ENCODE data around the gene AQP3.

AQP3 gene

GRCh38 chr9:33466565-33467495 lies 19.4 kb upstream of the AQP3 start:
- Histone ChIP-seq H3F3A (ENCODE audit: insufficient read depth, low read length) (no peaks in the 10 kb centered on the region), H3K9me3 (ENCODE audit: low read length) (no peaks in the 10 kb centered on the region), H3K27ac (ENCODE audit: low read depth, low read length, poor library complexity, severe bottlenecking) (no peak overlapping the region), H4K20me1 (ENCODE audit: insufficient read depth, low read length) (no peaks in the 10 kb centered on the region), H3K9ac (ENCODE audit: low read length) (no peak overlapping the region), H3K79me2 (ENCODE audit: insufficient read depth, low read length) (no peaks in the 10 kb centered on the region), H3K27me3 (ENCODE audit: insufficient read depth, low read length) (no peaks in the 10 kb centered on the region), H3K4me1 (ENCODE audit: insufficient read depth, low read length, severe bottlenecking) (no peaks in the 10 kb centered on the region), H3K4me3 (ENCODE audit: low read depth, low read length, poor library complexity, severe bottlenecking) (no peak overlapping the region), H3K4me2 (ENCODE audit: low read length) (no peak overlapping the region), H3K9me2 (ENCODE audit: low read depth, low read length) (no peaks in the 10 kb centered on the region), H2AFZ (ENCODE audit: low read length) (no peak overlapping the region), H3K36me3 (ENCODE audit: insufficient read depth, low read length) (peaks cover 99% of the 10 kb centered on the region)
- no peak for TF ChIP-seq EZH2 (IDR thresholded peaks at IDR 0.05; ENCODE audit: borderline replicate concordance, low read length)
- peak; percentile 81 for TF ChIP-seq CTCF (IDR thresholded peaks at IDR 0.05; ENCODE audit: low read length)

DNA sequence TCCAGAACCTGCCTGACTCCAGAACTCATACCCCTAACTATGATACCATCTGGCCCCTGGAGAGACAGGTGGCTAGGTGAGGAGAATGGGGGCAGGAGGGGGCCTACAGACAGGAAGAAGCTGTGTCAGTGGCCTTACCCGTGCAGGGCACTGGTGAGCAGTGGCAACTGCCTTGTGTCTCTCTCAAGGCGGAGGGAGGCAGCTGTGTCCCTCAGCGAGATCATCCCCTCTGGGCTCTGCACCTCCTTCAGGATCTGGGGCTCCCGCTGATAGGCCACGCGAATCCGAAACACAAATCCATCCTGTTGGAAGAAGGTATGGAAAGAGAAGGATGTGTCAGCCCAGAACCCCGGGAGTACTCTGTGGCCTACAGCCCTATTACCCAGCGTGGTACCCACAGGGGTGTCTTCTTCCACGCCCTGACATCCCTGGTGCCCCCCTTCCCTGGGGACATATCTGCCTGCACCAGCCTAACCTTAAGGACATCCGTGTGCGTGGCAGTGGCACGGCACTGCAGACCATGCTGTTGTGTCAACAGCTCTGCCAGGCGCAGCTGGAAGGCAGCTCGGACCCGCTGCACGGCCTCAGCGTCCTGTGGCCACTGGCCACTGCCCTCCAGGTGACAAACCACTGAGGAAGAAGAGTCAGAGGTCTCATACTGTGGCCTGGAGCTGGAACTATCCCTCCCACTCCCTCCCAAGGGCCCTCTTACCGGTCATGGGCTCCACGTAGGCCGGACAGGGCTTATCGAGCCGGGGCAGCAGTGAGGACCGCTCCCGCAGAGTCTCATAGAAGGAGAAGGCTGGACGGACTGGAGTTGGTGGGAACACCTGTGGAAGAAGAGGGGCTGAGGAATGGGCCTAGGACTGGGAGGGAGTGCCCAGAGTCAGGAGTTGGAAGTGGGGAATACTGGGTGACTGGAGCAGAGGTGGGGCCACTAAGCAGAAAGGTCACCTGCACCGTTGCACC lies 18.5 kb upstream of the AQP3 start:
- no peak for TF ChIP-seq EZH2 (IDR thresholded peaks at IDR 0.05; ENCODE audit: borderline replicate concordance, low read length)
- no peak for TF ChIP-seq CTCF (IDR thresholded peaks at IDR 0.05; ENCODE audit: low read length)
- H2AFZ ChIP-seq (ENCODE audit: low read length): no peak overlapping the region
- no peak overlapping the region for H3K9ac ChIP-seq (ENCODE audit: low read length)
- no peaks in the 10 kb centered on the region for H3K4me1 ChIP-seq (ENCODE audit: insufficient read depth, low read length, severe bottlenecking)
- no peaks in the 10 kb centered on the region for H4K20me1 ChIP-seq (ENCODE audit: insufficient read depth, low read length)
- H3F3A ChIP-seq (ENCODE audit: insufficient read depth, low read length): no peaks in the 10 kb centered on the region
- H3K27me3 ChIP-seq (ENCODE audit: insufficient read depth, low read length): no peaks in the 10 kb centered on the region
- H3K27ac ChIP-seq (ENCODE audit: low read depth, low read length, poor library complexity, severe bottlenecking): no peak overlapping the region
- no peaks in the 10 kb centered on the region for H3K9me3 ChIP-seq (ENCODE audit: low read length)
- no peak overlapping the region for H3K4me2 ChIP-seq (ENCODE audit: low read length)
- H3K9me2 ChIP-seq (ENCODE audit: low read depth, low read length): no peaks in the 10 kb centered on the region
- no peaks in the 10 kb centered on the region for H3K79me2 ChIP-seq (ENCODE audit: insufficient read depth, low read length)
- H3K36me3 ChIP-seq (ENCODE audit: insufficient read depth, low read length): peaks cover 97% of the 10 kb centered on the region
- no peak overlapping the region for H3K4me3 ChIP-seq (ENCODE audit: low read depth, low read length, poor library complexity, severe bottlenecking)

DNA sequence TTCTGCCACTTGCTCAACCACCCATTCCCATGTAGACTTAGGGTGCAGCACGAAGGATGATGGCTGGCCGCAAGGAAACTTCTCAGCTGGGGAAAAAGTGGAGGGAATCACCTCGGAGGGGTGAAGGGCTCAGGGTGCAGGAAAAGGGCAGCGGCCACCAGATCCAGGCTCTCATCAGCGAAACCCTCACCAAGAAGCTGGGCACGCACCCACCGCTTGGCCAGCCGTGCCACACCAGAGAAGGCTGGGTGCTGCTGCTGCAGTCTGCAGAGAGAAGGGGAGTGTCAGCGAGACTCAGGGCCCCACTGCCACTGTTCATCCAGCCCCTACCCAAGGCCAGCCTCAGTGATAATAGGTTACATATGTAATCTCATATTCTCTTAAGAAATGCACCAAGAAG lies 17.7 kb upstream of the AQP3 start:
- Histone ChIP-seq H3F3A (ENCODE audit: insufficient read depth, low read length) (no peaks in the 10 kb centered on the region), H3K9me3 (ENCODE audit: low read length) (no peaks in the 10 kb centered on the region), H3K36me3 (ENCODE audit: insufficient read depth, low read length) (peaks cover 98% of the 10 kb centered on the region), H3K4me1 (ENCODE audit: insufficient read depth, low read length, severe bottlenecking) (no peaks in the 10 kb centered on the region), H3K27ac (ENCODE audit: low read depth, low read length, poor library complexity, severe bottlenecking) (no peak overlapping the region), H2AFZ (ENCODE audit: low read length) (no peak overlapping the region), H3K79me2 (ENCODE audit: insufficient read depth, low read length) (no peaks in the 10 kb centered on the region), H3K4me3 (ENCODE audit: low read depth, low read length, poor library complexity, severe bottlenecking) (no peak overlapping the region), H3K9ac (ENCODE audit: low read length) (no peak overlapping the region), H4K20me1 (ENCODE audit: insufficient read depth, low read length) (no peaks in the 10 kb centered on the region), H3K27me3 (ENCODE audit: insufficient read depth, low read length) (no peaks in the 10 kb centered on the region), H3K9me2 (ENCODE audit: low read depth, low read length) (no peaks in the 10 kb centered on the region), H3K4me2 (ENCODE audit: low read length) (no peak overlapping the region)
- TF ChIP-seq EZH2 (IDR thresholded peaks at IDR 0.05; ENCODE audit: borderline replicate concordance, low read length) (no peak), CTCF (IDR thresholded peaks at IDR 0.05; ENCODE audit: low read length) (no peak)

All from OCI-LY1 (cell line).